GM19099 (cell line): ENCODE data around the gene EMSY.

Experiments
- POLR2A ChIP-seq: IDR thresholded peaks from 3 replicates; pipeline ENCODE4 v1.6.1; 2011; ENCODE audit warnings: low read depth; ENCODE audit not compliant: insufficient read length; ENCODE audit errors: extremely low read depth

EMSY gene

DNA sequence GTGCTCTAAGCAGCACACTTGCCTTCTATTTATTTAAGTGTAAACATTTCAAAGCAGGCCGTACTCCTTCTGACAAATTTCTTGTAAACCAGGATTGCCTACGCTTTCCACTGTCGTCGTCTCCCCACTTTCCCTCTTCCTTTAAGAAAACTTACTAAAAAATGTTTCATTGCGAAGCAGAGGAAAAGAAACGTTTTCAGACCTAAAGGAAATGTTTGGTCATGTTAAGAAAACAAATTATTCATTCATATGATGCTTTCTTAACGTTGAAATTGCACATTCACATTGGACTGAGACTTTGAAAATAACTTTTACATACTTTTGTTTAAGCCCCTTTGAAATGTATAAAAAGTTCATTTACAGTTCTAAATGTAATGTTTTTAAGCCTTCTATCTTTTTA is 106.0 kb downstream of the EMSY start:
- no peak for TF ChIP-seq POLR2A

DNA sequence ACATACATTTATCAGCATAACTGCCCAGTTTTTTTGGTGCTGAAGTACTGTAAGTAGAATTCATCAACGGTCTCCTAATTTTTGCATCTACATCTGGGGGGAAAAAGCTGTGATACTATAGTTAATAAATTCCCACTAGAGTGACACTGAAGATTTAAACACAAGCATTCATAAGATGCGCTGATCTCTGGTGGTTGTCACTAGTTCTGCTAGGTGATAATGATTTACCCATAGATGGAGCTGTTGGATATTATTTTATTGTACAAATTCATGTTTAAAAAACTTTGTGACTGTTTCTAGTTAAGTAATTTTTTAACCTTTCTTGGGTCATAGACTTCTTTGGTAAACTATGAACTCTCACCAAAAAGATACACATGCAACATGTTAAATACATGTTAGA is 106.6 kb downstream of the EMSY start:
- TF ChIP-seq POLR2A, result no peak

DNA sequence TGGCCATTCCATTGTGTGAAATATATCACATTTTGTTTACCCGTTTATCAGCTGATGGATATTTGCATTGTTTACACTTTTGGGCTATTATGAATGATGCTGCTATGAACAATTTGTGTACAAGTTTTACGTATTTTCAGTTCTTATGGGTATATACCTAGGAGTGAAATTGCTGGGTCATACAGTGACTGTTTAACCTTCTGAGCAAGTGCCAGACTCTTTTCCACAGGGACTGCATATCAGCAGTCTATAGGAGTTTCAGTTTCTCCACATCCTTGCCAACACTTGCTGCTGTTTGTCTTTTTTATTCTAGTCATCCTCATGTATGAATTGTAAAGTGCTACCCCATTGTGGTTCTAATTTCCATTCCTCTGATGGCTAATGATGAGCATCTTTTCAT is 108.2 kb downstream of the EMSY start:
- no peak for TF ChIP-seq POLR2A

DNA sequence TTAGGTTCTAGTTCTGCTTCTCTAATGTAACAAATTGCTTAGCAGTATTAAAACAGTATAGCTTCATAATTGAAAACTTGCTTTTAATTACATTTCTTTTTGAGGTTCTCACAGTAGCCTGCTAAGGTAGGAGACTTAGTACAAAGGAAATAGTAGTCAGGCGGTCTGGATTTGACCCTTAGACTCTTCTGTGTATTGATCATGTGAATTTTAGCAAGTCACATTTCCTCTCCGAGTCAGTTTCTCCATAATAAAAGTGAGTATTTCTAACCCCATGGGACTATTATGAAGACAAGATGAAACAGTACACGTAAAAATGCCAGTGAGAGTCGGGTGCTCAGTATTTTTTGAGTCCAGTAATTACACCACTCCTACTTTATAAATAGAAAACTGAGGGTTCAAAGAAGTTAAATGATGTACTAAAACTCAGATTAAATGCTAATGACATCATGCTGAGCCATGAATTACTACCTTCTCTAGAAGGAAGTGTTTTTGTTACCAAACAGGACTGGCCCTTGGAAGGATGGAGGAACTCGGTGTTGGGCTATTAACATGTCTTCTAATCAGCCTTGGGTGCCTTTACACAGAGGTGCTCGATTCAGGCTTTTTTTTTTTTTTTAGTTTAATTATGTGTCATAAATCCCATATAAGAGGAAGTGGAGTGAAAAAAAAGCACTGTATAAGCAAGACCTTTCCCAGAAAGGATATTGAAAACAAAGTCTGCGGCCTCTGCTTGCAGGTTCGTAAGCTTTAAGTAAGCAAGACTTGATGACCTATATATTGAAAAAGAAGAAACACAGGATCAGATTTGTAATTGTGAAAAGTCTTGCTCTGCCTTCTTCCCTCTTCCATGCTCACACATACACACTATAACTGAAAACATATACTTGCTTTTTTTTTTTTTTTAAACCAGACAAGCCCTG is 109.0 kb downstream of the EMSY start:
- TF ChIP-seq POLR2A, result no peak

DNA sequence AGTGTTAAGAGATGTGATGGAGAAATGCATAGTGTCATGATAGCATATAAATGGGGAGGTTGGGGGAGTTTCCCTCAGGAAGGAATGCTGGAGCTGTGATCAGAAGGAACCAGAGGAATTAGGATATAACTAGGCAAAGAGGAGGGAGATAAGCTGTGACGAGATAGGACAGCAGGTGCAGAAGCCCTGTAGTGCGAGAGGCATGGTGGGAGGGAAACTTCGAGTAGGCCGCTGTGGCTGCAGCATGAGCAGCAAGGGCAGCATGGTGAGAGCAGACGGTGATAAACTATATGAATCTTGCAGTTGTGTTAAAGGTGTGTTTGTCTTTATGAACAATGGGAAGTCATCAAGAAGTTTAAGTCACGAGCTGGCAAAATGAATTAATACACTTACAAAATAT is 109.9 kb downstream of the EMSY start:
- TF ChIP-seq POLR2A, result no peak

DNA sequence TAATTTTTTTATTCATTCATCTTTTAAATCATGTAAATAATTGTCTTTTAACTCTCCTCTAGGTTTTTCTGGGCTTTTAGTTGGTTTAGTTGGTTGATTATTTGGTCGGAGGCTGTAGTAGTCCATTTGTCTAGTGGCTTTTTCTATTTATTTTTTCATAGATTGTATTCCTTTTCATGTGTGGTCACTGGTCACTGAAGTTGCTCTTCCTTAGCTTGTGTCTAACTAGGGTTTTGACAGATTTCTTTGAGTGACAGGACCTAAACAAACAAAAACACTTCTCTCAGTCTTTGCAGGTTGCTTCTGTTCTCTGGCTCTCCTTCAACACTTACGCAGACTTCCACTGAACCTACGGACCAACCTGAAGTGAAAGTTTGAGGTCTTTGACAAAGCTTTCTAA is 112.6 kb downstream of the EMSY start:
- TF ChIP-seq POLR2A, result no peak

DNA sequence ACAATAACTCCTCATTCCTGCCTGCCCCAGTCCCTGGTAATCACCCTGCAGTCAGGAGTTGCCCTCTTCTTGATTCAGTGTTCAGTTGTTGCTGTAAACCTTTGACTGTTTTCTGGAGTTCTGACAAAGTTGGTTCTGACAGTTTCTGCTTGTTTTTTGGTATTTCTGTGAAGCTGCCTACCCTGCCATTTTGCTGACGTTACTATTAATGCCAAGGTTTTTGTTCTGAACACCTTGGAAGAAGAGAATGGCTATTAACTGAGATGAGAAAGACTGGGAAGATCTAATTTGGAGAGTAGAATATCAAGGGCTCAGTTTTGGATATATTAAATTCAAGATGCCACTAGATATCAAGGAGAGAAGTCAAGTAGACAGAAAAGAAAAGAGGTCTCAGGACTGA is 113.7 kb downstream of the EMSY start:
- no peak for TF ChIP-seq POLR2A

DNA sequence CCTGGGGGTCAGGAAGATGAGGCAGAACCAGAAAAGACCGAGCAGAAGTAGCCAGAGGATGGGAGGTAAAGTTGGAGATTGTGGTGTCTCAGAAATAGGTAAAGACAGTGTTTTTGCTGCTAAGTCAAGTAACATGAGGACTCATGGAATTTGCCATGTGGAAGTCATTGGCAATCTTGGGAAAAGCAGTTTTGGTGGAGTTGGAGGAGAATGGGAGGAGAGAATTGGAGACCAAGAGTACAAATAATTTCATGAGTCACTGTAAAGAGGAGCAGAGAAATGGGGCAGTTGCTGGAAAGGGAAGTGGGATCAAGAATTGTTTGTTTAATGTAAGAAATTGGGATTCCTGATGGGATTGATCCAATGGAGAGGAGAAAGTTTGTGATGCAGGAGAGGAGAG is 114.1 kb downstream of the EMSY start:
- no peak for TF ChIP-seq POLR2A

DNA sequence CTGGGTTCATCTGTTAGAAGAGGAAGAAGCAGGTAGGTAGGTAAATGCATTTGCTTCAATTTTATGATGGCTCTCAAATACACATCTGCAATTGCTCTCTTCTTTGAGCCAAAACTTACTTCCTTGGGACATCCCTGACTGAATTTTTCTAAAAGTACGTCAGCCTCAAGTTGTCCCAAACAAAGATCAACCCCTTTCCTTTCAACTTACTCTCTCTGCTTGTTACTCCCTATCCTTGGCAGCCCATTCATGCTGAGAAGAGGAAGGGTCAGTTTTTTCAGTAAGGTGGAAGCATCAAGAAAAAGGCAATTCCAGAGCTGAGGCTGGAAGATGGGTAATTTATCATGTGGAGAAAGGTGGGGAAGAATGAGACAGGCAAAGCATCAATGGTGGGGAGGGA is 114.5 kb downstream of the EMSY start:
- no peak for TF ChIP-seq POLR2A

DNA sequence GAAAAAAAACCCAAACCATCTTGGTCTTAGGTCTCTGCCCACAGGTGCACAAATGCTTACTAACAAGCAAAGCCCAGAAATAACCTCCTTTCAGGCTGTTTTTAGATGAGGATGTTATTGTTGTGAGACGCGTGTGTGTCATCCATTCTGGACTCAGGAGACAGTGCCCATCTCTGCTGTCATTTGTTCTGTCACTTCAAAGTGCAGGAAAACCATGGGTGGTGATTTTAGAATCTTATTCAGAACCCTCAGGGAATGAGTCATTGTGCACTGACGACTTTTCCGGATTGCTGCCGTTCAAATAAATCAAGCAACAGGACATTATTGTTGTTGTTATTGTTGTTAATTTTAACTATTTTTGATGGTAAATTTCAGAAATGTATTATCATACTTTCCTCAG is 115.4 kb downstream of the EMSY start:
- no peak for TF ChIP-seq POLR2A

DNA sequence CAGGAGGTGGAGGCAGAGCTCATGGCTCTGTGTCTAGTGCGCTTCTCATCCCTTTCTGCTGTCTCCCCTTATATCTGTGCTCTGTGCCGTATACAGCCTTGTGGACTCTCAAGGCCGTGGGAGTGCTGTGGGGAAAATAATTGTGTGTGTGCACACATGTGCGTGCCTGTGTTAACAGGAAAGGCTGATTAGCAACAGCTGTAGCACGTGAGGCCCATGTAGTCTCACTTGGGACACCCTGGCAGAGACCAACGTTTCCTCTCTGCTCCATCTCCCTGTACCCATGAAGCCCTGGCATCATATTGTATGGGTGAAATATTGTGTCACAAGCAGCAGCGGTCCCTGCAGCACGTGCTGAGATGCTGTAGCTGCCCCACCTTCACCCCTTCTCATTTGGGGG is 116.4 kb downstream of the EMSY start:
- TF ChIP-seq POLR2A, result no peak

DNA sequence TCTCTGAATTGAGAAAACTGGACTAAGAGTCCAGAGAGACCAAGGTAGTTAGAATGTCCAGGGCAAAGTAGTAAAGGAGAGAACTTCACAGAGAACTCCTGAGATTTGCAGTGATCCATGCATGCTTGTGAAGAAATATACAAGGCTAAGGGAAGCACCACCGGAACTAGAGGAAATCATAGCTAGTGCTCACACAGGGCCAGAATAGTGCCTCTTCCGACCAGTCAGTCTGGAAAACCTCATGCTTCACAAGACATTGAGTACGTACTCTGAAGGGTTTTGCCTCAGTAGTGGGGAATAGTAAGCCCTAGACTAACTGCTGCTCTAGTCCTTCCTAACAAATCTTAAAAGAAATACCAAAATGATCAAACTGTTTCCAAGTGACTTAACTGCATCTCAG is 117.7 kb downstream of the EMSY start:
- TF ChIP-seq POLR2A, result no peak

DNA sequence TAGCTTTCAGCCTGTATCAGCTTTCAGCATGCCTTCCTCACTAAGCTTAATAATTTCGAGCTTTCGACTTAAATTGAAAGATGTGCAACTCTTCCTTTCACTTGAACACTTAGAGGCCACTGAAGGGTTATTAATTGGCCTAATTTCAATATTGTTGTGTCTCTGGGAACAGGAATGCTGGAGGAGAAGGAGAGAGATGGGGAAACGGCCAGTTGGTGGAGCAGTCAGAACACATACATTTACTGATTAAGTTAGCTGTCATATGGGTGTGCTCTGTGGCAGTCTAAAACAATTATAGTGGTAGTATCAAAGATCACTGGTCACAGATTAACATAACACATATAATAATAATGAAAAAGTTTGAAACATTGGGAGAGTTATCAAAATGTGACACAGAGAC is 119.5 kb downstream of the EMSY start:
- no peak for TF ChIP-seq POLR2A

DNA sequence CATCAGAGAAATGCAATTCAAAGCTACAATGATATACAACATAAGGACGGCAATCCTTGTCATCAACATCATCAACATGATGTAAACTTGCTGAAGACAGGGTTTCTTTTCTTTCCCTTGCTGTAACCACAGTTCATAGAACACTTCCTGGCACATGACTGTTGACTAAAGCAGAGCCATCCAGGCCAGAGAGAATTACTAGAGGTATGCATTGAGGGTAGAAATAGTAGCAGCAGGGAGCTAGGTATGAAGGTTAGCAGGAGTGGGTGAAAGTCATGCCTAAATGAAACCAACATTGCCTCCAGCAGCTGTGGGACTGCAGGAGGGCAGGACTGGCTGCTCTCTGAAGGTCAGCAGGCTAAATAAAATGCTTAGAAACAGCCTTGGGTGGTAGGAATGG is 122.0 kb downstream of the EMSY start:
- TF ChIP-seq POLR2A, result no peak

DNA sequence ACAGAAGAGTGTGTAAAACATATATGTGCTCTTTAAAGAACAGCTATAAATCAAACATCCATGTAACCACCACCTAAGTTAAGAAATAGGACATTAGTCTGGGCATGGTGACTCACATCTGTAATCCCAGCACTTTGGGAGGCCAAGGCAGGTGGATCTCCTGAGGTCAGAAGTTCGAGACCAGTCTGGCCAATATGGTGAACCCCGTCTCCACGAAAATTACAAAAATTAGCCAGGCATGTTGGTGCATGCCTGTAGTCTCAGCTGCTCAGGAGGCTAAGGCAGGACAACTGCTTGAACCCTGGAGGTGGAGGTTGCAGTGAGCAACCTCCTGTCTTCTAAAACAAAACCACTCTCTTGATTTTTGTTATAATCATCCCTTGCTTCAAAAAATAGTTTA is 122.4 kb downstream of the EMSY start:
- TF ChIP-seq POLR2A, result no peak

DNA sequence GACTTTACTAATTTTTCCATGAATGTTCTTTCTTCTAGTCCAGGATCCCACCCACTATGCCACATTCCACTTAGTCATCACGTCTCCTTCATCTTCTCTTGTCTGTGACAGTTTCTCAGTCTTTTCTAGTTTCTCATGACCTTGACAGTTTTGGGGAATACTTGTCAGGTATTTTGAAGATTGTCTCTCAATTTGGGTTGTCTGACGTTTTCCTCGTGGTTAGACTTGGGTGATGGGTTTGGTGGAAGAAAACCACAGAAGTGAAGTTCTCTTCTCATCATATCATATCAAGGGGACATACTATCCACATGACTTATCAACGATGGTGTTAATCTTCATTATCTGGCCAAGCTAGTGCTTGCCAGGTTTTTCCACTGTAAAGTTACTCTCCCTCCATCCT is 123.3 kb downstream of the EMSY start:
- no peak for TF ChIP-seq POLR2A

DNA sequence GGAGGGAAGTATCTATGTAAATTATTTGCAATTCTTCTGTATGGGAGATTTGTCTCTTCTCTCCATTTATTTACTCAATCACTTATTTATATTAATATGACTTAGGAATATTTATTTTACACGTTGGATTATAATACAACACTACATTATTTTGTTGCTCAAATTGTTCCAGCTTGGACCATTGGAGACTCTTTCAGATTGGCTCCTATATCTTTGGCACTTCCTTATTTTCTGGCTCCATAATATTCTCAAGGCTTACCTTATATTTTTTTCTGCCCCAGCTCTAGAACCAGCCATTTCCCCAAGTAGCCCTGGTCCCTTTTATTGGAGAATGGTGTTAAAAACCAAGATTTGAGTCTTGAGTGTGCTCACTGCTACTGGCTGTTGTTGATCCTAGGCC is 123.8 kb downstream of the EMSY start:
- TF ChIP-seq POLR2A, result no peak
